Measurements from ENCODE around the gene HTR2B.
"Not testable (repeated sequence)": the region's sequence is repeated elsewhere in the genome, so short reads cannot be mapped to it uniquely, and the experiment has no call there.

- TF ChIP-seq SUZ12 (IDR thresholded peaks at IDR 0.05; ENCODE audit: extremely low read depth, insufficient read depth, insufficient read length); YY1 (IDR thresholded peaks at IDR 0.05; ENCODE audit: insufficient read depth, insufficient read length): not testable (repeated sequence)
Observed at GRCh38 chr2:231067531-231067930, 57.3 kb downstream of the HTR2B start.

Data from NT2/D1 (cell line).